ENCODE measurements around the gene MYZAP. TPM values are rescaled to one million over a fixed set of nuclear protein-coding genes. Genes with fewer than 3 reads are reported as not detected.

The MYZAP gene
- total and polyA plus RNA-seq, 10 of the 15 experiments (the other 5 are each of a cell fraction or from before 2014, with no cell fraction given) = not detected

DNA sequence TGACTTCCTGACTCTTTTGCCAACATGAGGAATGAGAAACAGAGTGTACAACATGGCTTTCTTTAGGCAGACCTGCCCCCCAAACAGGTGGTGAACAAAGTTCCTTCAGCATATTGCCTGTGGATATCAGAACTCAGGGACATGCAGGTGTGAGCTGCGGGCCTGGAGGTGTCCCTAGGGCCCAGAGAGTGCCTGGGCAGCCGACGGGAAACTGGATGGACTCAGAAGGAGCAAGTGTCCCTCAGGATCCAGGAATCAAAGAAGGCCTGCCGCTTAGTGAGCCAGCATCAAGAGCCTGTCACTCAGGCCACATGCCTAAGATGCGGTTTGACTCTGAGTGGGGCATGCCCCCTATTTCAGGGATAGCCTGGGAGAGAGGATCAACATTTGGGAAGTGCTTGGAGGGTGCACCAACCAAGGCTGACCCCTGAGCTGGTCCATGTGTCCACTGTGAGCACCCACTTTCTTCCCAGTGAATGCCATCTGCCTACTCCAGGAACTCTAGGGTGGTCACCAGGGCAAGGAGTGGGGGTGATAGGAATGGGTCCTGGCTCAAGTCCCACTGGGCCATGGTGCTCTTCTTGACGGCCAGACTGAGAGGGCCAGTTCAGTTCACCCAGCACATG, 98.8 kb downstream of the MYZAP start (continued):
- TF ChIP-seq ZBTB11 (CRISPR knock-in tag; IDR thresholded peaks at IDR 0.05) = no peak

DNA sequence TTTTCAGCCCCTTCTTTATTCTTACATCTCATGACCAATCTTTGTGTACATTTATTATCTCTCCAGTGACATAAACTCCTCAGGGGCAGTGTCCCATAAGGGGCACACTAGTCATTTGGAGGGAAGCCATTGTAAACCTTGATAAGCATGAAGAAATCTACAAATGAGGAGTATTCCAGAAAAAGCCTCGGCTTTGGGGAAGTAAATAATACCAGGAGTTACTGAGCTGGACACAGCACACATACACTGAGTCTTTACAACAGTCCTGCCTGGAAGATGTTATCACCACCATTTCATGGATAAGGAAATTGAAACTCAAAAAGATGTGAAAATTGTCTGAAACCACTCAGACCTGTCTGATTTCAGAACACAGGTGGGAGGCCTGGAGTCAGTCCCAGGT, 99.4 kb downstream of the MYZAP start:
- intact Hi-C loops (cut with micrococcal nuclease; ENCODE audit: unreplicated experiment) (no loop called here), in situ Hi-C loops (cut with MboI) (no loop called here)
- no peak overlapping the region for H3K4me3 ChIP-seq
- CTCF ChIA-PET = no interaction called here
- RAD21 ChIA-PET (ENCODE audit: unreplicated experiment) = no interaction called here
- ATAC-seq (no peak), DNase-seq (ENCODE audit: low read depth, low spot score) (no peak), FAIRE-seq (no peak)
- no peak overlapping the region for H3K27ac ChIP-seq (ENCODE audit: control insufficient read depth, insufficient read depth)
- H3K79me2 ChIP-seq (ENCODE audit: control insufficient read depth, insufficient read depth, low read length) = no peaks in the 10 kb centered on the region
- H2AFZ ChIP-seq (ENCODE audit: control insufficient read depth, low read depth, low read length) = no peak overlapping the region
- H4K20me1 ChIP-seq (ENCODE audit: control insufficient read depth, insufficient read depth) = no peaks in the 10 kb centered on the region
- H3K9me3 ChIP-seq (replicated peaks; ENCODE audit: control insufficient read depth, insufficient read depth, low read length) = no peaks in the 10 kb centered on the region
- H3K4me2 ChIP-seq (ENCODE audit: control insufficient read depth, insufficient read depth) = no peak overlapping the region
- POLR2A ChIA-PET = no interaction called here
- no peaks in the 10 kb centered on the region for H3K4me1 ChIP-seq (ENCODE audit: control insufficient read depth, insufficient read depth, low read length)
- no peak overlapping the region for H3K9ac ChIP-seq (ENCODE audit: control insufficient read depth, insufficient read depth, low read length)
- H3K27me3 ChIP-seq (replicated peaks in 1 of 2; ENCODE audit: control insufficient read depth in 2 of 2, insufficient read depth in 2 of 2, low read length in 1 of 2) = no peaks in the 10 kb centered on the region
- 0% methylated on average over 1 of the region's 1 CpG for WGBS (ENCODE audit: insufficient coverage, insufficient replicate concordance, low lambda C conversion rate, missing lambda C conversion rate)
- SMC1A ChIA-PET (ENCODE audit: uncharacterized antibody, unreplicated experiment) = no interaction called here
- no peaks in the 10 kb centered on the region for H3K36me3 ChIP-seq (ENCODE audit: control insufficient read depth in 2 of 2, insufficient read depth in 2 of 2, low read length in 1 of 2)
- no TSS peak for BruUV-seq (replicated peaks)
- TF ChIP-seq EGR1 (IDR thresholded peaks at IDR 0.05; ENCODE audit: borderline replicate concordance in 1 of 2, low read depth in 2 of 2, low read length in 2 of 2) (no peak), KAT2A (conservative IDR thresholded peaks at IDR 0.05; ENCODE audit: control insufficient read depth, low read depth, low read length) (no peak), SRF (IDR thresholded peaks at IDR 0.05; ENCODE audit: low read depth in 2 of 2, low read length in 2 of 2) (no peak), CBX5 (IDR thresholded peaks at IDR 0.05; ENCODE audit: low read depth) (no peak), RELB (IDR thresholded peaks at IDR 0.05; ENCODE audit: low read depth) (no peak), EP300 (IDR thresholded peaks at IDR 0.05; ENCODE audit: borderline replicate concordance in 1 of 2, control insufficient read depth in 1 of 2, low read depth in 2 of 2, low read length in 2 of 2) (no peak), RUNX3 (IDR thresholded peaks at IDR 0.05; ENCODE audit: low read length) (no peak), ATF7 (IDR thresholded peaks at IDR 0.05; ENCODE audit: low read depth) (no peak), WRNIP1 (IDR thresholded peaks at IDR 0.05; ENCODE audit: borderline replicate concordance, low read depth, low read length) (no peak), MXI1 (IDR thresholded peaks at IDR 0.05; ENCODE audit: low read depth, low read length) (no peak)
- TF ChIP-seq, protein P1, sequence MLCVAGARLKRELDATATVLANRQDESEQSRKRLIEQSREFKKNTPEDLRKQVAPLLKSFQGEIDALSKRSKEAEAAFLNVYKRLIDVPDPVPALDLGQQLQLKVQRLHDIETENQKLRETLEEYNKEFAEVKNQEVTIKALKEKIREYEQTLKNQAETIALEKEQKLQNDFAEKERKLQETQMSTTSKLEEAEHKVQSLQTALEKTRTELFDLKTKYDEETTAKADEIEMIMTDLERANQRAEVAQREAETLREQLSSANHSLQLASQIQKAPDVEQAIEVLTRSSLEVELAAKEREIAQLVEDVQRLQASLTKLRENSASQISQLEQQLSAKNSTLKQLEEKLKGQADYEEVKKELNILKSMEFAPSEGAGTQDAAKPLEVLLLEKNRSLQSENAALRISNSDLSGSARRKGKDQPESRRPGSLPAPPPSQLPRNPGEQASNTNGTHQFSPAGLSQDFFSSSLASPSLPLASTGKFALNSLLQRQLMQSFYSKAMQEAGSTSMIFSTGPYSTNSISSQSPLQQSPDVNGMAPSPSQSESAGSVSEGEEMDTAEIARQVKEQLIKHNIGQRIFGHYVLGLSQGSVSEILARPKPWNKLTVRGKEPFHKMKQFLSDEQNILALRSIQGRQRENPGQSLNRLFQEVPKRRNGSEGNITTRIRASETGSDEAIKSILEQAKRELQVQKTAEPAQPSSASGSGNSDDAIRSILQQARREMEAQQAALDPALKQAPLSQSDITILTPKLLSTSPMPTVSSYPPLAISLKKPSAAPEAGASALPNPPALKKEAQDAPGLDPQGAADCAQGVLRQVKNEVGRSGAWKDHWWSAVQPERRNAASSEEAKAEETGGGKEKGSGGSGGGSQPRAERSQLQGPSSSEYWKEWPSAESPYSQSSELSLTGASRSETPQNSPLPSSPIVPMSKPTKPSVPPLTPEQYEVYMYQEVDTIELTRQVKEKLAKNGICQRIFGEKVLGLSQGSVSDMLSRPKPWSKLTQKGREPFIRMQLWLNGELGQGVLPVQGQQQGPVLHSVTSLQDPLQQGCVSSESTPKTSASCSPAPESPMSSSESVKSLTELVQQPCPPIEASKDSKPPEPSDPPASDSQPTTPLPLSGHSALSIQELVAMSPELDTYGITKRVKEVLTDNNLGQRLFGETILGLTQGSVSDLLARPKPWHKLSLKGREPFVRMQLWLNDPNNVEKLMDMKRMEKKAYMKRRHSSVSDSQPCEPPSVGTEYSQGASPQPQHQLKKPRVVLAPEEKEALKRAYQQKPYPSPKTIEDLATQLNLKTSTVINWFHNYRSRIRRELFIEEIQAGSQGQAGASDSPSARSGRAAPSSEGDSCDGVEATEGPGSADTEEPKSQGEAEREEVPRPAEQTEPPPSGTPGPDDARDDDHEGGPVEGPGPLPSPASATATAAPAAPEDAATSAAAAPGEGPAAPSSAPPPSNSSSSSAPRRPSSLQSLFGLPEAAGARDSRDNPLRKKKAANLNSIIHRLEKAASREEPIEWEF (IDR thresholded peaks at IDR 0.05; ENCODE audit: insufficient replicate concordance, low read depth, low read length) = no peak

Measured in GM12878 (cell line).